COLO668 (cell line): ENCODE results near the gene PMPCA.

ENCODE experiments used
- DNase-seq: peaks from one replicate; lab custom pipeline; 2025; ENCODE audit not compliant: unreplicated experiment; lab: John Stamatoyannopoulos, UW

PMPCA gene

GRCh38 chr9:136373300-136374182, 36.9 kb upstream of the PMPCA start, which contains the start of gene CARD9:
Gene CARD9 (minus strand): TSS chr9:136373669. CDS start chr9:136372078, 1,591 bp downstream.
- DNase-seq: no peak

- DNase-seq: no peak
Measured at GRCh38 chr9:136374183-136374575, 36.3 kb upstream of the PMPCA start.

GRCh38 chr9:136375096-136375495, 35.4 kb upstream of the PMPCA start:
- DNase-seq: no peak

DNA sequence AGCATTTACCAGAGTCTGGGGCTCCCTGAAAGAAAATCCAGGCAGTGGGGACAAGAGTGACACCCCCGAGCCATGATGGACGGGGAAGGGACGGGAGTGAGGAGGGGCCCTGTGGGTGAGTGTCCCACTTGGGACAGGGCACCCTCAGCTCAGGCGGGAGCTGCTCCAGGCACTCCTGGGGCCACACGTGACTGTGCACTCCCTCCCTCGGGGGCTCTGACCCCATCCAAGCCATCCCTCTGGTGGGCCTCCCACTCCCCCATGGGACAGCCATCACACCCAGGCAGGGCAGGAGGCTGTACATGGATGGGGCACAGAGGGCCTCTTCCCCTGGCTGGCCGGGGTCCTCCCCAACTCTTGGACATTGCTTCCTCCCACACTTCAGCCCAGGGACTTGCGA, 34.0 kb upstream of the PMPCA start:
- no peak for DNase-seq

DNA sequence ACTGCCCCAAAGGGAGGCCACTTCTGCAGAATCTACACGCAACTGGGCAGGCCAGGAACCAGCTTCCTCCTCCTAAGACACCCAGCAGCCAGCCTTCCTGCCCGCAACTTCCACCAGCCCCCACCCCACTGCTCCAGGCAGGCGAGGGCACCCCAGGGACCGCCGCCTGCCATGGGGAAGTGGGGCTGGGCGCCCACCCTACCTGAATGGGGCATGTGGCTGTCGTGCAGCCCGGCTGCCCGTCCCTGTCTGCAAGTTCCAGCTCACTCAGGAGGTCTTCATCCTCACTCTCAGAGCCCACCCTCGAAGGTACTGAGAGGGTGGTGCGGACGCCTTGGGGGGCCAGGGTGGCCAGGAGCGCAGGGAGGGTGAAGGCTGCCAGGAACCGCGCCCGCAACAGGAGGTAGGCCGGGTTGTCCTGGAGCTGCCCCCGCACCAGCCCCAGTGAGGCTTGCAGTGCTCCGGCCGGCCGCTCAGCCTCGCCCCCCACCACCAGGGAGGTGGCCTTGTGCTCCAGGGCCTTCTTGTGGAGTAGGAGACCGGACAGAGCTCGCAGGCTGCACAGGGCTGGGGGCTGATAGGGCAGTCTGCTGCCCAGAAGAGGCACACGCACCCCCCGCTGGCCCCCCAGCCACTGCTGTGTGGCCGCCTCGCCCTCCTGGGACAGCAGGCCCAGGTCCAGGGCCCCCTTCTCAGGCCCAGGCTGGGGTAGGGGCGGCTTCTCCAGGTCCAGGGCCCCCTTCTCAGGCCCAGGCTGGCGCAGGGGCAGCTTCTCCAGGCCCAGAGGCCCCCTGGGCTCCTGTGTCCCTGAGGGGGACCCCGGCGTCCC, 32.9 kb upstream of the PMPCA start:
- no peak for DNase-seq

DNA sequence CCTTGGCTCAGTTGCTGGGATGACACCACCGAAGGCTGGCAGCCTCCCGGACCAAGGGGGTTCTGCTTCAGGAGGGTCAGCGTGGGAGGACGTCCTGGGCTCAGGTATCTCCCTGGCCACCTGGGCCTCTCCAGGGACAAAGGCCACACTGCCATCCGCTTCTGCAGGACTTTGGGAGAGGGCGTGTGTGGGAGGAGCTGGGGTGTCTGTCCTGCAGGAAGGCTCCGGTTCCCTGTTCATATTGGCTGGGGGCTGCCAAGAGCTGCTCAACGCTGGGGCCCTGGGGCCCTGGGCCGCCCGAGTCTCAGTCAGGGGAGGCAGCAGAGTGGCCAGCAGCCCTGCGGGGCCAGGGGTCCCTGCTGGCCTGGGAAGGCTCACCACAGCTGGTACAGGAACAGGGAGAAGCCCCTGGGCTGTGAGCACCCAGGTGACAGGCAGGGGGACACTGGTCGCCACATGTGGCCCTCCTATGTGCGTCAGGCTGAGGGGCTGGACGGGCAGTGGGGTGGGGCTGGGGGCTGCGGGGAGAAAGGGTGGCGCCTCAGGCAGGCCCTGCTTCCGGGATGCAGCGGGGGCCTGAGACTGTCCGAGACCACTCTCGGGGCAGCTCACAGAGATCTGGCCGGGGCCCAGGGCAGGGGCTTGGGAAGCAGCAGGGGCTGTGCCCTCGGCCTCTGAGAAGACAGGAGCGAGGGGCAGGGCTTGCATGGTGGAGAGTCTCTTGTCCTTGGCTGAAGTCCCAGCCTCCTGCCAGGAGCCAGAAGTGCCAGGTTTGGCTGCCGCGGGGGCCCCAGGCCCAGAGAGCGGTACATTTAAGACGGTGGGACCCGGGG, 32.1 kb upstream of the PMPCA start:
- no peak for DNase-seq

GRCh38 chr9:136379003-136379287, 31.5 kb upstream of the PMPCA start:
- DNase-seq: no peak

DNA sequence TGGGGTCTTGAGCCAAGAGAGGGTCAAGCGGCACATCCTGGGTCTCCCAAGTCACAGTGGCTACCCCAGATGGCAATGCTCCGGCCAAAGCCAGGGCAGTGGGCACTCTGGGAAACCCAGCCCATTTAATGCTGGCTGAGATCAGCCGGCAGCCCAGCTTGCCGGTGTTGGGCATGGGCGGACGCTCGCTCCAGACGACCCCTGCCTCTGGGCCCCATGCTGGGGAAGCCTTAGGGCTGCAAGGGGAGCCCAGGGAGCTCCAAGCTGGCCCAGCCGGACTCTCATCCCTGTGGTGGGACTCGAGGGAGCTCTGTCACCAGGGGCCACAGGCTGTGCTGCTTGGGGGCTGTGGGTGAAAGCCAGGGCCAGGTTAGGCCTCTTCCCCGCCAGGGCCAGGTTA, 31.1 kb upstream of the PMPCA start:
- DNase-seq: no peak

DNA sequence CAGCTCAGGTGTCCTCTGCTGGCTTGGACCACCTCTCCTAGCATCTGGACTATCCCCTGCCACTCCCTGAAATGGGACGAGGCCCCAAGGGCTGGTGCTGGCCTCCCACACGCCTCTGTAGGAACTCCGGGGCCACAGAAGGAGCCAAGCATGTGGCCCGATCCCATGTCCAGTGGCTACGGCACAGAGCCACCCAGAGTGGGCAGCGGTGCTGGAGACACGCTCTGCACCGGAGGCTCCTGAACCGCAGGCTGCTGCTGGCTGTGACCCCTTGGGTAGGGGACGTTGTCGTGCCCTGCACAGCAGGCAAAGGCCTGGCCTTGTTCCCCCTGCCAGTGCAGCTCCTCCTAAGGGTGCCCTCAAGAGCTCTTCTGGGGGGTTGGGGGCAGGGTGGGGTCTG, 30.6 kb upstream of the PMPCA start:
- no peak for DNase-seq

DNA sequence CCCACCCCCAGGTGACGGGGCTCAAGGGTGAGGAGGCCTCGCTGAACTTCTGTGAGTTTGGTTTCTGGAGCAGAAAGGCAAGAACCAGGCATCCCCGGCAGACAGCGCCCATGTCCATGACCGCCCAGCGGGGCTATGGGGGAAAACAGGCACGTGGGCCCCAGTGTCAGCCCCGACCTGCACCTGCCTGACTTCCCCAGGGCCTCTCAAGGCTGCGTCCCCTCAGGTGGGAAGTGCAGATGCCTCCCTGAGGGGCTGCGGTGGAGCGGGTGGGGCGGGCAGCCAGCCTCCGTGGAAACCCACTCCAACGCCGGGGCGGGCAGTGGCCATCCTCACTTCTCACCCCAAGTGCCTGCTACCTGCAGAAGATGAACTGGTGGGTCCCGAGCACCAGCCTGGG, 30.1 kb upstream of the PMPCA start:
- DNase-seq: no peak

GRCh38 chr9:136381311-136381710, 29.1 kb upstream of the PMPCA start:
- DNase-seq: no peak

GRCh38 chr9:136381966-136382513, 28.4 kb upstream of the PMPCA start:
- no peak for DNase-seq

GRCh38 chr9:136383436-136383835, 27.0 kb upstream of the PMPCA start:
- no peak for DNase-seq

DNA sequence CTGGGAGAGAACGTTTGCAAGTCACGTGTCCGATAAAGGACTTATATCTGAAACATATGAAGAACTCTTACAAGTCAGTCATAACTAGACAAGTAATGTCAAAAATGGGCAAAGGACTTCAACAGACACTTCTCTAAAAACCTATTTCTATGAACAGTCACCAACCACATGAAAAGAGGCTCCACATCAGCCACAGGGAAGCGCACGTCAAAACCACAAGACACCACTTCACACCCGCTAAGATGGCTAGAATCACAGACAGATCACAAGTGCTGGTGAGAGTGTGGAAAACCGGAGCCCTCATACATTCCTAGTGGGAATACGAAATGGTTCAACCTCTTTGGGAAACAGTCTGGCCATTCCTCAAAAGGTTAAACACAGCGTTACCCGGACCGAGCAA, 25.4 kb upstream of the PMPCA start:
- DNase-seq: no peak

- DNase-seq: no peak
Measured at GRCh38 chr9:136386018-136386417, 24.4 kb upstream of the PMPCA start.

GRCh38 chr9:136387217-136387616, 23.2 kb upstream of the PMPCA start:
- DNase-seq: no peak

DNA sequence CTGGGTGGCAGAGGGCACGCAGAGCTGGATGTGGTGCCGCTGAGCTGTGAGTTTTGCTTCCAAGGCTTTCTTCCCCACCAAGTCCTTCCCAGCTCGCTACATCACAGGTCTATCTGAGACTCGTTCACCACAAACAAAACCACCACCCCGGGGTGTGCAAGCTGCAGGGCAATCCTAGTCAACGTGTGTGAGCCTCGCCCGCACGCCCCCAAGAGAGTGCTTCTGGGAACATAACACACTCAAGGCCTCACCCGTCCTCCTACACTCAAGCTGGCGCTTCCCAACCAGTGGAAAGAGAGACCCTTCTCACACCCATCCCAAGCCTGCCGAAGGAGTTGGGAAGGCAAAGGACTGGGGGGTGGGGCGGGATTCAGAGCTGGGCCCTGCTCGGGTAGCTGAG, 21.1 kb upstream of the PMPCA start:
- no peak for DNase-seq

- no peak for DNase-seq
Measured at GRCh38 chr9:136391737-136392537, 18.5 kb upstream of the PMPCA start.

- DNase-seq: no peak
Measured at GRCh38 chr9:136392538-136393449, 17.7 kb upstream of the PMPCA start.
